Effector memory CD4-positive, alpha-beta T cell (primary cell): ENCODE data around the gene TXNDC2.

ENCODE experiments used
- DNase-seq, 3 donors: peaks; one replicate each; pipeline ENCODE4 v3.0.0-alpha.2; 2020
- H3K27ac ChIP-seq: 2 replicates; pipeline ENCODE4 v1.7.0; 2013; ENCODE audit warnings: mild to moderate bottlenecking, low read length, moderate library complexity; ENCODE audit not compliant: insufficient read depth, poor library complexity, severe bottlenecking
- H3K27me3 ChIP-seq: replicated peaks from 2 replicates; pipeline ENCODE4 v1.7.0; 2013; ENCODE audit warnings: mild to moderate bottlenecking, low read length; ENCODE audit not compliant: insufficient read depth, control insufficient read depth, poor library complexity, severe bottlenecking
- H3K36me3 ChIP-seq: 2 replicates; pipeline ENCODE4 v1.7.0; 2013; ENCODE audit warnings: mild to moderate bottlenecking, low read length, moderate library complexity; ENCODE audit not compliant: control insufficient read depth, insufficient read depth
- H3K4me1 ChIP-seq: 2 replicates; pipeline ENCODE4 v1.7.0; 2013; ENCODE audit warnings: low read length, mild to moderate bottlenecking; ENCODE audit not compliant: control insufficient read depth, insufficient read depth, poor library complexity, severe bottlenecking
- H3K4me3 ChIP-seq: 2 replicates; pipeline ENCODE4 v1.7.0; 2013; ENCODE audit warnings: low read length, low read depth, mild to moderate bottlenecking; ENCODE audit not compliant: insufficient read depth, poor library complexity, severe bottlenecking
- H3K9me3 ChIP-seq: 2 replicates; pipeline ENCODE4 v1.7.0; 2013; ENCODE audit warnings: mild to moderate bottlenecking, low read length, moderate library complexity; ENCODE audit not compliant: control insufficient read depth
- total RNA-seq, 3 donors: gene quantifications; one replicate each; lab custom pipeline; 2026; lab: John Stamatoyannopoulos, UW

TXNDC2 gene
- total RNA-seq: 0 reads per million in 3 donors

- no peaks in the 10 kb centered on the region for H3K36me3 ChIP-seq
- H3K4me3 ChIP-seq: no peak within 1 kb of the TSS
These were observed at the start of gene TXNDC2 for GRCh38 chr18:9885170-9886004. Gene TXNDC2, plus strand, starts transcription at chr18:9885973. Its CDS starts 708 bp downstream, at chr18:9886681.

GRCh38 chr18:9838144-9838877 lies 47.5 kb upstream of the TXNDC2 start:
- Histone ChIP-seq H3K36me3 (no peaks in the 10 kb centered on the region), H3K27me3 (no peaks in the 10 kb centered on the region), H3K4me1 (no peaks in the 10 kb centered on the region), H3K27ac (no peak overlapping the region), H3K9me3 (no peaks in the 10 kb centered on the region), H3K4me3 (no peak overlapping the region)
- no peak for DNase-seq

More at GRCh38 chr18:9885170-9886004, at the start of gene TXNDC2:
- Histone ChIP-seq H3K4me1 (no peaks in the 10 kb centered on the region), H3K27me3 (no peaks in the 10 kb centered on the region), H3K27ac (no peak within 1 kb of the TSS), H3K9me3 (no peaks in the 10 kb centered on the region)
- DNase-seq: no peak

GRCh38 chr18:9839211-9839610 lies 46.6 kb upstream of the TXNDC2 start:
- Histone ChIP-seq H3K4me1 (no peaks in the 10 kb centered on the region), H3K36me3 (no peaks in the 10 kb centered on the region), H3K9me3 (no peaks in the 10 kb centered on the region), H3K27me3 (no peaks in the 10 kb centered on the region), H3K4me3 (no peak overlapping the region), H3K27ac (no peak overlapping the region)
- no peak for DNase-seq

GRCh38 chr18:9839853-9840252 lies 45.9 kb upstream of the TXNDC2 start:
- H3K27me3 ChIP-seq: no peaks in the 10 kb centered on the region
- no peaks in the 10 kb centered on the region for H3K36me3 ChIP-seq
- no peaks in the 10 kb centered on the region for H3K4me1 ChIP-seq
- no peaks in the 10 kb centered on the region for H3K9me3 ChIP-seq
- DNase-seq: no peak
- H3K4me3 ChIP-seq: no peak overlapping the region
- no peak overlapping the region for H3K27ac ChIP-seq

GRCh38 chr18:9841752-9842151 lies 44.0 kb upstream of the TXNDC2 start:
- H3K27ac ChIP-seq: no peak overlapping the region
- no peak overlapping the region for H3K4me3 ChIP-seq
- no peaks in the 10 kb centered on the region for H3K9me3 ChIP-seq
- H3K36me3 ChIP-seq: no peaks in the 10 kb centered on the region
- DNase-seq: no peak
- peaks cover 3% of the 10 kb centered on the region for H3K27me3 ChIP-seq
- H3K4me1 ChIP-seq: no peaks in the 10 kb centered on the region

GRCh38 chr18:9842448-9842847 lies 43.3 kb upstream of the TXNDC2 start:
- Histone ChIP-seq H3K36me3 (no peaks in the 10 kb centered on the region), H3K4me3 (no peak overlapping the region), H3K9me3 (no peaks in the 10 kb centered on the region), H3K27me3 (peaks cover 3% of the 10 kb centered on the region), H3K27ac (no peak overlapping the region), H3K4me1 (no peaks in the 10 kb centered on the region)
- no peak for DNase-seq

GRCh38 chr18:9845256-9845655 lies 40.5 kb upstream of the TXNDC2 start:
- DNase-seq: no peak

GRCh38 chr18:9846162-9846925 lies 39.4 kb upstream of the TXNDC2 start:
- H3K4me1 ChIP-seq: no peaks in the 10 kb centered on the region
- no peak overlapping the region for H3K27ac ChIP-seq
- no peaks in the 10 kb centered on the region for H3K9me3 ChIP-seq
- no peak for DNase-seq
- H3K36me3 ChIP-seq: no peaks in the 10 kb centered on the region
- H3K27me3 ChIP-seq: peaks cover 3% of the 10 kb centered on the region
- no peak overlapping the region for H3K4me3 ChIP-seq

More at GRCh38 chr18:9845256-9845655, 40.5 kb upstream of the TXNDC2 start:
- Histone ChIP-seq H3K4me3 (no peak overlapping the region), H3K9me3 (no peaks in the 10 kb centered on the region), H3K4me1 (no peaks in the 10 kb centered on the region), H3K27ac (no peak overlapping the region), H3K36me3 (no peaks in the 10 kb centered on the region), H3K27me3 (peaks cover 3% of the 10 kb centered on the region)

- DNase-seq: no peak
- Histone ChIP-seq H3K27me3 (peaks cover 3% of the 10 kb centered on the region), H3K27ac (no peak overlapping the region), H3K9me3 (no peaks in the 10 kb centered on the region), H3K4me1 (no peaks in the 10 kb centered on the region), H3K36me3 (no peaks in the 10 kb centered on the region), H3K4me3 (no peak overlapping the region)
These were observed 37.4 kb upstream of the TXNDC2 start for GRCh38 chr18:9848170-9848879.
